KMS-11 (cell line): ENCODE measurements around the gene NDRG4.

Experiments
- H2AFZ ChIP-seq: fragments of 200-600 bp; sonication (generic); 2 replicates; pipeline ENCODE4 v1.6.1; 2016; ENCODE audit warnings: antibody characterized with exemption, mixed run types, low read depth
- H3K27ac ChIP-seq: fragments of 200-600 bp; sonication (generic); 2 replicates; pipeline ENCODE4 v1.6.1; 2016; ENCODE audit warnings: mild to moderate bottlenecking, mixed run types
- H3K27me3 ChIP-seq: fragments of 200-600 bp; sonication (generic); 2 replicates; pipeline ENCODE4 v1.6.1; 2017; ENCODE audit warnings: mild to moderate bottlenecking, low read depth, mixed run types, moderate library complexity; ENCODE audit not compliant: insufficient read depth
- H3K36me3 ChIP-seq: fragments of 200-600 bp; sonication (generic); 2 replicates; pipeline ENCODE4 v1.6.1; 2017; ENCODE audit warnings: mild to moderate bottlenecking, mixed run types; ENCODE audit not compliant: insufficient read depth
- H3K4me1 ChIP-seq: fragments of 200-600 bp; sonication (generic); 2 replicates; pipeline ENCODE4 v1.6.1; 2016; ENCODE audit warnings: mild to moderate bottlenecking, low read depth, mixed run types; ENCODE audit not compliant: poor library complexity, severe bottlenecking
- H3K4me2 ChIP-seq: fragments of 200-600 bp; sonication (generic); 2 replicates; pipeline ENCODE4 v1.7.0; 2016; ENCODE audit warnings: mild to moderate bottlenecking, mixed run types
- H3K4me3 ChIP-seq: fragments of 200-600 bp; sonication (generic); IDR thresholded peaks from 2 replicates; pipeline ENCODE4 v1.6.1; 2017; ENCODE audit warnings: low read depth, low read length, mixed read lengths; ENCODE audit not compliant: insufficient read depth
- H3K79me2 ChIP-seq: fragments of 200-600 bp; sonication (generic); 2 replicates; pipeline ENCODE4 v1.6.1; 2016; ENCODE audit warnings: low read depth, mixed run types; ENCODE audit not compliant: insufficient read depth
- H3K9ac ChIP-seq: fragments of 200-600 bp; sonication (generic); 2 replicates; pipeline ENCODE4 v1.6.1; 2016; ENCODE audit warnings: mild to moderate bottlenecking, mixed run types
- H4K20me1 ChIP-seq: fragments of 200-600 bp; sonication (generic); 2 replicates; pipeline ENCODE4 v1.6.1; 2016; ENCODE audit warnings: mild to moderate bottlenecking, mixed run types; ENCODE audit not compliant: insufficient read depth
- CTCF ChIP-seq: fragments of 200-600 bp; sonication (generic); conservative IDR thresholded peaks from 2 replicates; pipeline ENCODE4 v1.6.1; 2017; ENCODE audit warnings: low read depth, mild to moderate bottlenecking, antibody characterized with exemption, low read length, moderate library complexity, mixed read lengths

NDRG4 gene

GRCh38 chr16:58515871-58516767, 16.2 kb downstream of the NDRG4 start:
- Histone ChIP-seq H3K4me2 (peak overlapping the region; percentile 59), H2AFZ (peak overlapping the region; percentile 41), H3K9ac (peak overlapping the region; percentile 70), H3K27me3 (no peaks in the 10 kb centered on the region), H3K27ac (peak overlapping the region; percentile 58), H3K4me3 (no peak overlapping the region), H3K36me3 (peaks cover 17% of the 10 kb centered on the region; the same call in 1 of the 2 replicates), H3K4me1 (peaks cover 56% of the 10 kb centered on the region), H4K20me1 (no peaks in the 10 kb centered on the region), H3K79me2 (peaks cover 34% of the 10 kb centered on the region)
- no peak for TF ChIP-seq CTCF

GRCh38 chr16:58516768-58517107, 16.8 kb downstream of the NDRG4 start:
- H3K79me2 ChIP-seq = peaks cover 34% of the 10 kb centered on the region
- H2AFZ ChIP-seq = no peak overlapping the region
- H3K4me3 ChIP-seq = no peak overlapping the region
- peak overlapping the region; percentile 59 for H3K4me2 ChIP-seq
- H3K27ac ChIP-seq = no peak overlapping the region; the same call in 1 of the 2 replicates
- H4K20me1 ChIP-seq = no peaks in the 10 kb centered on the region
- H3K36me3 ChIP-seq = peaks cover 17% of the 10 kb centered on the region; the same call in 1 of the 2 replicates
- peaks cover 52% of the 10 kb centered on the region for H3K4me1 ChIP-seq
- no peak for TF ChIP-seq CTCF
- no peaks in the 10 kb centered on the region for H3K27me3 ChIP-seq
- no peak overlapping the region for H3K9ac ChIP-seq

- H4K20me1 ChIP-seq = no peaks in the 10 kb centered on the region
Observed at GRCh38 chr16:58518083-58518979, 18.4 kb downstream of the NDRG4 start.

More at GRCh38 chr16:58518083-58518979, 18.4 kb downstream of the NDRG4 start:
- TF ChIP-seq CTCF = no peak
- Histone ChIP-seq H3K36me3 (peaks cover 19% of the 10 kb centered on the region; the same call in 1 of the 2 replicates), H3K4me2 (no peak overlapping the region; the same call in 1 of the 2 replicates), H3K4me3 (no peak overlapping the region), H3K4me1 (peaks cover 45% of the 10 kb centered on the region), H3K27ac (peak overlapping the region; percentile 10; the same call in 1 of the 2 replicates), H2AFZ (no peak overlapping the region), H3K9ac (no peak overlapping the region), H3K27me3 (no peaks in the 10 kb centered on the region), H3K79me2 (peaks cover 41% of the 10 kb centered on the region)
